ENCODE measurements around the gene LEFTY1.

DNA sequence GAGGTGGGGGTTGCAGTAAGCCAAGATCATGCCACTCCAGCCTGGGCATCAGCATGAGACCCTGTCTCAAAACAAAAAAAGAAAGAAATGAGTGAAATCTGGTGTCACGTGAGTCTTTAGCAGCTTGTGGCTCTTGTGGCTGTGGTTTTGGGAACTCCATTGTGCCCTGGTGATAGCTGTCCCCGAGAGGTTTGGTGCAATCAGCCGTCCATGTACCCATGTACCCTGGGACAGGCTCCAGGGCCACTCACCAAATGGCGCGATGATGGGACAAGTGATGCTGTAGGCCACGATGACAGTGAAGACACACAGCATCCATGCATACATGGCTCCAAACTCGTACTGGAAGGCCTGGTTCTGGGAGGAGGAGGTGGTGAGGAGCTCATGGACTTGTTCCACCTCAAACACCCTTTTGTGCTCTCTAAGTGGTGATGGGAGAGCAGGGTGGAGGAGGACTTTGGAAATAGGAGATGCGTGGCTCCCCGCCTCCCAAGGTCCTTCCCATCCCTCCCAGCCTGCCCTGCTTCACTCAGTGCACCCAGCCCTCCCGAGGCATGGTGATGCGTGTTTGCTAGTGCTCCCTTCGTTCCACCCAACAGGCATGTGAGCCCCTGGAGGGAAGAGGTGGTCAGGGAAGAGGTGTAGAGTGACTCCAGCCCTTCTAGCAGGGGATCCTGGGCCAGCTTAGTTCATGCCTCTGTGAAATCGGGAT is 36.4 kb downstream of the LEFTY1 start:
- TF ChIP-seq, protein P1, sequence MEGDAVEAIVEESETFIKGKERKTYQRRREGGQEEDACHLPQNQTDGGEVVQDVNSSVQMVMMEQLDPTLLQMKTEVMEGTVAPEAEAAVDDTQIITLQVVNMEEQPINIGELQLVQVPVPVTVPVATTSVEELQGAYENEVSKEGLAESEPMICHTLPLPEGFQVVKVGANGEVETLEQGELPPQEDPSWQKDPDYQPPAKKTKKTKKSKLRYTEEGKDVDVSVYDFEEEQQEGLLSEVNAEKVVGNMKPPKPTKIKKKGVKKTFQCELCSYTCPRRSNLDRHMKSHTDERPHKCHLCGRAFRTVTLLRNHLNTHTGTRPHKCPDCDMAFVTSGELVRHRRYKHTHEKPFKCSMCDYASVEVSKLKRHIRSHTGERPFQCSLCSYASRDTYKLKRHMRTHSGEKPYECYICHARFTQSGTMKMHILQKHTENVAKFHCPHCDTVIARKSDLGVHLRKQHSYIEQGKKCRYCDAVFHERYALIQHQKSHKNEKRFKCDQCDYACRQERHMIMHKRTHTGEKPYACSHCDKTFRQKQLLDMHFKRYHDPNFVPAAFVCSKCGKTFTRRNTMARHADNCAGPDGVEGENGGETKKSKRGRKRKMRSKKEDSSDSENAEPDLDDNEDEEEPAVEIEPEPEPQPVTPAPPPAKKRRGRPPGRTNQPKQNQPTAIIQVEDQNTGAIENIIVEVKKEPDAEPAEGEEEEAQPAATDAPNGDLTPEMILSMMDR (conservative IDR thresholded peaks at IDR 0.05; ENCODE audit: low read depth, low read length): no peak
- TF ChIP-seq EZH2phosphoT487 (IDR thresholded peaks at IDR 0.05; ENCODE audit: borderline replicate concordance, low read length) (no peak), EZH2 (IDR thresholded peaks at IDR 0.05; ENCODE audit: low read length, unreplicated experiment) (no peak)
